ENCODE data around the gene SPINK4.

SPINK4 gene

GRCh38 chr9:33248606-33249005, 8.6 kb downstream of the SPINK4 start:
- no peak for DNase-seq (ENCODE audit: extremely low read depth, low read depth)
- TF ChIP-seq CTCF (IDR thresholded peaks at IDR 0.05; ENCODE audit: low read depth, low read length, missing control alignments) = no peak
- no peak overlapping the region for H3K4me3 ChIP-seq (replicated peaks; ENCODE audit: low read depth, low read length)

- no peak for DNase-seq (ENCODE audit: extremely low read depth, low read depth)
- no peak overlapping the region for H3K4me3 ChIP-seq (replicated peaks; ENCODE audit: low read depth, low read length)
- no peak for TF ChIP-seq CTCF (IDR thresholded peaks at IDR 0.05; ENCODE audit: low read depth, low read length, missing control alignments)
Observed at GRCh38 chr9:33249087-33249658, 9.2 kb downstream of the SPINK4 start.

GRCh38 chr9:33249983-33250382, 10.0 kb downstream of the SPINK4 start:
- H3K4me3 ChIP-seq (replicated peaks; ENCODE audit: low read depth, low read length) = no peak overlapping the region
- TF ChIP-seq CTCF (IDR thresholded peaks at IDR 0.05; ENCODE audit: low read depth, low read length, missing control alignments) = no peak
- no peak for DNase-seq (ENCODE audit: extremely low read depth, low read depth)

- TF ChIP-seq CTCF (IDR thresholded peaks at IDR 0.05; ENCODE audit: low read depth, low read length, missing control alignments) = no peak
- H3K4me3 ChIP-seq (replicated peaks; ENCODE audit: low read depth, low read length) = no peak overlapping the region
- no peak for DNase-seq (ENCODE audit: extremely low read depth, low read depth)
Observed at GRCh38 chr9:33250458-33250995, 10.6 kb downstream of the SPINK4 start.

- no peak overlapping the region for H3K4me3 ChIP-seq (replicated peaks; ENCODE audit: low read depth, low read length)
- no peak for DNase-seq (ENCODE audit: extremely low read depth, low read depth)
- TF ChIP-seq CTCF (IDR thresholded peaks at IDR 0.05; ENCODE audit: low read depth, low read length, missing control alignments) = no peak
Observed at GRCh38 chr9:33254211-33254610, 14.2 kb downstream of the SPINK4 start.

- no peak overlapping the region for H3K4me3 ChIP-seq (replicated peaks; ENCODE audit: low read depth, low read length)
- DNase-seq (ENCODE audit: extremely low read depth, low read depth) = no peak
- TF ChIP-seq CTCF (IDR thresholded peaks at IDR 0.05; ENCODE audit: low read depth, low read length, missing control alignments) = no peak
Observed at GRCh38 chr9:33255014-33255413, 15.0 kb downstream of the SPINK4 start.

- no peak overlapping the region for H3K4me3 ChIP-seq (replicated peaks; ENCODE audit: low read depth, low read length)
- no peak for TF ChIP-seq CTCF (IDR thresholded peaks at IDR 0.05; ENCODE audit: low read depth, low read length, missing control alignments)
- no peak for DNase-seq (ENCODE audit: extremely low read depth, low read depth)
Observed at GRCh38 chr9:33255471-33255870, 15.5 kb downstream of the SPINK4 start.
